Heart right ventricle (tissue), 16 donors: Measurements from ENCODE around the gene C1orf87. TPM values are rescaled to one million over a fixed set of nuclear protein-coding genes. Genes with fewer than 3 reads are reported as not detected.

Experiments used
- ATAC-seq, 8 donors: fragments of 200-7000 bp; cut with Tn5 transposase; one replicate each; pipeline ENCODE4 v1.9.1; 2020; ENCODE audit warnings: mild to moderate bottlenecking in 8 of 8, moderate library complexity in 8 of 8, moderate number of reproducible peaks in 1 of 8
- DNase-seq, 2 donors: peaks; one replicate each; pipeline ENCODE4 v3.0.0-alpha.2; 2020
- H3K27ac ChIP-seq, 10 donors: fragments of 200-600 bp; sonication (generic) in 2 of 10; one replicate each; pipeline versions ENCODE4 v1.5.0 to v1.8.0; 2020 to 2022; ENCODE audit warnings: mild to moderate bottlenecking in 3 of 10
- H3K27me3 ChIP-seq, 7 donors: fragments of 200-600 bp; one replicate each; pipeline ENCODE4 v1.8.0; 2021 to 2022; ENCODE audit warnings: mild to moderate bottlenecking in 2 of 7
- H3K36me3 ChIP-seq, 9 donors: fragments of 200-600 bp; sonication (generic) in 1 of 9; one replicate each; pipeline versions ENCODE4 v1.5.0 to v1.8.0; 2020 to 2022; ENCODE audit warnings: mild to moderate bottlenecking in 2 of 9
- H3K4me1 ChIP-seq, 9 donors: fragments of 200-600 bp; sonication (generic) in 1 of 9; one replicate each; pipeline versions ENCODE4 v1.5.0 to v1.8.0; 2020 to 2022; ENCODE audit warnings: mild to moderate bottlenecking in 4 of 9
- H3K4me3 ChIP-seq, 10 donors: fragments of 200-600 bp; sonication (generic) in 2 of 10; one replicate each; pipeline versions ENCODE4 v1.5.0 to v1.8.0; 2020 to 2022; ENCODE audit warnings: mild to moderate bottlenecking in 7 of 10, moderate library complexity in 2 of 10
- H3K9me3 ChIP-seq, 11 donors: fragments of 200-600 bp in 10 of 11; sonication (generic) in 2 of 11; one replicate each; pipeline versions ENCODE4 v1.5.0 to v1.8.0; 2013 to 2022; ENCODE audit warnings: mild to moderate bottlenecking in 2 of 11, control low read depth in 1 of 11, moderate library complexity in 1 of 11
- CTCF ChIP-seq, 9 donors: fragments of 200-600 bp; sonication (generic) in 2 of 9; IDR thresholded peaks; one replicate each; pipeline versions ENCODE4 v1.5.0 to v1.8.0; 2021 to 2022; ENCODE audit warnings: antibody characterized with exemption in 9 of 9, mild to moderate bottlenecking in 5 of 9, moderate library complexity in 1 of 9
- WGBS, 2 donors: extraction: QIAGEN DNeasy Blood & Tissue Kit; methylation state at CpG; one replicate each; pipeline ENCODE4 v1.1.7; 2013; ENCODE audit warnings: inconsistent platforms in 1 of 2; 5-methylcytosine and 5-hydroxymethylcytosine counted together
- intact Hi-C, 10 donors: fragments of 100-400 bp; cut with DNase I; formaldehyde crosslinking; loops; one replicate each; pipeline versions ENCODE4 v1.11.1 to v1.14.2; 2022
- polyA plus RNA-seq, 2 donors: library from polyadenylated mRNA; stranded (reverse); fragments of 200-250 nt; gene quantifications; one replicate each; pipeline ENCODE4 v1.2.3, GENCODE V29; 2013
- total RNA-seq, 10 donors: library from RNA; stranded (reverse); fragmentation: NEBNext Ultra II Directional in 3 of 10; extraction: Animal tissue kit (Norgen Biotek cat#: 25700) in 3 of 10; gene quantifications; one replicate each; pipeline versions ENCODE4 v1.2.1 to v1.2.4, GENCODE V29; 2021 to 2023
- donor health status: Arrhythmogenic right ventricular cardiomyopathy.
- donor health status: ischemic (EF 13 %, LVEDD 7.1; RV severe dilation, severe dysfunction).
- donor health status: healthy with polysubstance abuse.
- donor health status: DM: no; HTN: yes; CAD: no.
- donor health status: DM: no; HTN: no; CAD: no.
- donor health status: ischemic (EF 25% LVEDD 6.9; RV normal size, moderate dysfunction).
- donor health status: ischemic (EF 25% LVEDD 5.7; RV mildly dilated, moderate dysfunction).
- donor health status: healthy.
- donor health status: DM: yes; HTN: yes; CAD: no.
- donor health status: Ischemic cardiomyopathy.
- donor health status: ischemic (EF 35%, LVEDD 5.7; RV mildly dilated, moderate dysfunction).
- donor health status: nonischemic (EF 11% LVEDD 7.7; RV severe dilation, severe dysfunction).
- donor health status: DM: yes; HTN: yes; CAD: no.
- donor health status: PGD.
- donor health status: ischemic (EF 29% LVEDD 5.4; RV normal size, mild dysfunction).
- donor health status: nonischemic (EF 23%, LVEDD 6.1; RV moderate dilation, normal function).

The C1orf87 gene
- total and polyA plus RNA-seq, 12 donors, result not detected

- Histone ChIP-seq H3K4me3 (no peak overlapping the region), H3K9me3 (no peaks in the 10 kb centered on the region), H3K27me3 (peaks cover 0 to 8% (median 0%) of the 10 kb centered on the region in 7 donors), H3K36me3 (no peaks in the 10 kb centered on the region), H3K4me1 (no peaks in the 10 kb centered on the region), H3K27ac (no peak overlapping the region)
- WGBS, 2 donors, result 88 to 97% methylated on average over 1 of the region's 1 CpG
- no peak for TF ChIP-seq CTCF (IDR thresholded peaks at IDR 0.05)
- ATAC-seq (no peak), DNase-seq (no peak)
- intact Hi-C loops, result no loop called here
These were observed 40.5 kb downstream of the C1orf87 start for GRCh38 chr1:60033066-60033465.

- intact Hi-C loops, result no loop called here
- no peak for TF ChIP-seq CTCF (IDR thresholded peaks at IDR 0.05)
- Histone ChIP-seq H3K36me3 (no peaks in the 10 kb centered on the region), H3K4me3 (no peak overlapping the region), H3K27ac (no peak overlapping the region), H3K27me3 (peaks cover 0 to 8% (median 0%) of the 10 kb centered on the region in 7 donors), H3K4me1 (no peaks in the 10 kb centered on the region), H3K9me3 (no peaks in the 10 kb centered on the region)
- ATAC-seq (no peak), DNase-seq (no peak)
- 67 to 70% methylated on average over 3 of the region's 3 CpGs for WGBS, 2 donors
These were observed 42.4 kb downstream of the C1orf87 start for GRCh38 chr1:60031146-60031545.

GRCh38 chr1:60025552-60025951, 48.0 kb downstream of the C1orf87 start:
- TF ChIP-seq CTCF (IDR thresholded peaks at IDR 0.05), result no peak
- Histone ChIP-seq H3K4me3 (no peak overlapping the region), H3K9me3 (peaks cover 0 to 3% (median 0%) of the 10 kb centered on the region in 11 donors), H3K36me3 (no peaks in the 10 kb centered on the region), H3K27ac (no peak overlapping the region), H3K4me1 (no peaks in the 10 kb centered on the region), H3K27me3 (peaks cover 0 to 8% (median 0%) of the 10 kb centered on the region in 7 donors)
- DNase-seq, result no peak
- intact Hi-C loops, result no loop called here
- no peak for ATAC-seq

- intact Hi-C loops, result no loop called here
- no peak overlapping the region for H3K27ac ChIP-seq
- H3K27me3 ChIP-seq, result peaks cover 0 to 4% (median 0%) of the 10 kb centered on the region in 7 donors
- DNase-seq (no peak), ATAC-seq (no peak)
- H3K4me1 ChIP-seq, result no peaks in the 10 kb centered on the region
- no peaks in the 10 kb centered on the region for H3K36me3 ChIP-seq
- peaks cover 0 to 20% (median 0%) of the 10 kb centered on the region in 11 donors for H3K9me3 ChIP-seq
- H3K4me3 ChIP-seq, result no peak overlapping the region
- 77 to 78% methylated on average over 4 of the region's 4 CpGs for WGBS, 2 donors
- TF ChIP-seq CTCF (IDR thresholded peaks at IDR 0.05), result no peak
These were observed 55.9 kb downstream of the C1orf87 start for GRCh38 chr1:60017508-60018205.
